ENCODE results near the gene ERAS. TPM values are rescaled to one million over a fixed set of nuclear protein-coding genes. Genes with fewer than 3 reads are reported as not detected.
"Not testable (repeated sequence)": the region's sequence is repeated elsewhere in the genome, so short reads cannot be mapped to it uniquely, and the experiment has no call there.

The ERAS gene
- total RNA-seq, 6 donors from 2014 or later: not detected

GRCh38 chrX:48848847-48849246 is 22.5 kb downstream of the ERAS start:
- TF ChIP-seq POLR2A (IDR thresholded peaks at IDR 0.05) (no peak), EP300 (IDR thresholded peaks at IDR 0.05) (no peak), POLR2AphosphoS5 (IDR thresholded peaks at IDR 0.05) (no peak)
- TF ChIP-seq, protein P1, sequence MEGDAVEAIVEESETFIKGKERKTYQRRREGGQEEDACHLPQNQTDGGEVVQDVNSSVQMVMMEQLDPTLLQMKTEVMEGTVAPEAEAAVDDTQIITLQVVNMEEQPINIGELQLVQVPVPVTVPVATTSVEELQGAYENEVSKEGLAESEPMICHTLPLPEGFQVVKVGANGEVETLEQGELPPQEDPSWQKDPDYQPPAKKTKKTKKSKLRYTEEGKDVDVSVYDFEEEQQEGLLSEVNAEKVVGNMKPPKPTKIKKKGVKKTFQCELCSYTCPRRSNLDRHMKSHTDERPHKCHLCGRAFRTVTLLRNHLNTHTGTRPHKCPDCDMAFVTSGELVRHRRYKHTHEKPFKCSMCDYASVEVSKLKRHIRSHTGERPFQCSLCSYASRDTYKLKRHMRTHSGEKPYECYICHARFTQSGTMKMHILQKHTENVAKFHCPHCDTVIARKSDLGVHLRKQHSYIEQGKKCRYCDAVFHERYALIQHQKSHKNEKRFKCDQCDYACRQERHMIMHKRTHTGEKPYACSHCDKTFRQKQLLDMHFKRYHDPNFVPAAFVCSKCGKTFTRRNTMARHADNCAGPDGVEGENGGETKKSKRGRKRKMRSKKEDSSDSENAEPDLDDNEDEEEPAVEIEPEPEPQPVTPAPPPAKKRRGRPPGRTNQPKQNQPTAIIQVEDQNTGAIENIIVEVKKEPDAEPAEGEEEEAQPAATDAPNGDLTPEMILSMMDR (IDR thresholded peaks at IDR 0.05): no peak
- no peak for DNase-seq
- no peaks in the 10 kb centered on the region for H3K4me1 ChIP-seq
- H3K36me3 ChIP-seq: no peaks in the 10 kb centered on the region
- H3K27me3 ChIP-seq: no peaks in the 10 kb centered on the region
- no peaks in the 10 kb centered on the region for H3K9me3 ChIP-seq
- no peak for ATAC-seq (ENCODE audit: low FRiP score in 2 of 2)
- H3K4me3 ChIP-seq: no peak overlapping the region
- 30 to 58% methylated on average over 1 of the region's 1 CpG for WGBS, 2 donors
- H3K27ac ChIP-seq: no peak overlapping the region

DNA sequence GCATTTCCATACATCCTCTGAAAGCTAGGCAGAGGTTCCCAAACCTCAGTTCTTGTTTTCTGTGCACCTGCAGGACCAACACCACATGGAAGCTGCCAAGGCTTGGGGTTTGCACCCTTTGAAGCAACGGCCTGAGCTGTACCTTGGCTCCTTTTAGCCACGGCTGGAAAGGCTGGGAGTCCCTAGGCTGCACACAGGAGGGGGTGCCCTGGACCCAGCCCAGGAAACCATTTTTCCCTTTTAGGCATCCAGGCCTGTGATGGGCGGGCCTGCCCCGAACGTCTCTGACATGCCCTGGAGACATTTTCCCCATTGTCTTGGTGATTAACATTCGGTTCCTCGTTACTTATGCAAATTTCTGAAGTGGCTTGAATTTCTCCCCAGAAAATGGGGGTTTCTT is 26.5 kb downstream of the ERAS start:
- no peaks in the 10 kb centered on the region for H3K4me1 ChIP-seq
- H3K27me3 ChIP-seq: no peaks in the 10 kb centered on the region
- no peak for ATAC-seq (ENCODE audit: low FRiP score in 2 of 2)
- H3K36me3 ChIP-seq: no peaks in the 10 kb centered on the region
- no peak overlapping the region for H3K27ac ChIP-seq
- H3K9me3 ChIP-seq: no peaks in the 10 kb centered on the region
- 76 to 88% methylated on average over 5 to 6 of the region's 7 CpGs for WGBS, 2 donors
- H3K4me3 ChIP-seq: no peak overlapping the region
- TF ChIP-seq, protein P1 (IDR thresholded peaks at IDR 0.05): no peak
- no peak for TF ChIP-seq EP300 (IDR thresholded peaks at IDR 0.05)
- TF ChIP-seq POLR2A (IDR thresholded peaks at IDR 0.05): no peak
- no peak for TF ChIP-seq POLR2AphosphoS5 (IDR thresholded peaks at IDR 0.05)
- DNase-seq: no peak

GRCh38 chrX:48853494-48853893 is 27.2 kb downstream of the ERAS start:
- not testable (repeated sequence) for DNase-seq; H3K4me3 ChIP-seq; H3K4me1 ChIP-seq; H3K27me3 ChIP-seq; H3K27ac ChIP-seq; H3K9me3 ChIP-seq; H3K36me3 ChIP-seq; ATAC-seq (ENCODE audit: low FRiP score in 2 of 2)

DNA sequence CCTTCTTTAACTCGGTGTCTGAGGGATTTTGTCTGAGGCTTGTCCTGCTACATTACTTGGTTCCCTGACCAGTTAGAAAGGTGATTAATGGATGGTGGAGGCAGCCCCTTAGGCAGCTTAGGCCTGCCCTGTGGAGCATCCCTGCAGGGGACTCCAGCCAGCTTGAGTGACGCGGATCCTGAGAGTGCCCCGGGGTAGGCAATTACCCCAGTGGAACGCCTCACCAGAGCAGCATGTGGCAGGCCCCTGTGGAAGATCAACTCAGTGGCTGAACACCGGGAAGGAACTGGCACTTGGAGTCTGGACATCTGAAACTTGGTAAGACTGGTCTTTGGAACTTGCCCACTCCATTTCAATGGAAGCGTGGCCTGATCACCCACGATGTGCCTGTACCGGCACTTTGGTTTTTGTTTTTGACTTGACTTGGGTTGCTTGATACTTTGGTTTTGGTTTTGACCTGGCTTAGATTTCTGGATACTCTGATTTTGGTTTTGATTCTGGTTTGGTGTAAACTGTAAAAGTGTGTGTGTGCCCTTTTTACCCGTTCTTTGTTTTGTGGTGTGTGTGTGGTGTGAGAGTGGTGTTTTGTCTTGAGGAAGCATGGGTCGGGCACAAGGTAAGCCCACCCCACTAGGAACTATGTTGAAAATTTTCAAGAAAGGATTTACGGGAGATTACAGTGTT is 27.9 kb downstream of the ERAS start:
- H3K4me1 ChIP-seq; H3K27me3 ChIP-seq; H3K27ac ChIP-seq; ATAC-seq (ENCODE audit: low FRiP score in 2 of 2); H3K9me3 ChIP-seq; H3K4me3 ChIP-seq; H3K36me3 ChIP-seq; DNase-seq: not testable (repeated sequence)
- 87 to 98% methylated on average over 6 to 11 of the region's 12 CpGs for WGBS, 2 donors

GRCh38 chrX:48854898-48855297 is 28.6 kb downstream of the ERAS start:
- no peak for DNase-seq
- 47 to 58% methylated on average over 5 of the region's 5 CpGs for WGBS, 2 donors
- Histone ChIP-seq H3K4me3 (no peak overlapping the region), H3K36me3 (no peaks in the 10 kb centered on the region), H3K27ac (no peak overlapping the region), H3K4me1 (no peaks in the 10 kb centered on the region), H3K9me3 (no peaks in the 10 kb centered on the region), H3K27me3 (no peaks in the 10 kb centered on the region)
- no peak for TF ChIP-seq EP300 (IDR thresholded peaks at IDR 0.05)
- no peak for TF ChIP-seq POLR2A (IDR thresholded peaks at IDR 0.05)
- TF ChIP-seq, protein P1 (IDR thresholded peaks at IDR 0.05): no peak
- no peak for TF ChIP-seq POLR2AphosphoS5 (IDR thresholded peaks at IDR 0.05)
- no peak for ATAC-seq (ENCODE audit: low FRiP score in 2 of 2)

GRCh38 chrX:48864210-48864609 is 37.9 kb downstream of the ERAS start:
- TF ChIP-seq POLR2AphosphoS5 (IDR thresholded peaks at IDR 0.05) (no peak), EP300 (IDR thresholded peaks at IDR 0.05) (no peak), POLR2A (IDR thresholded peaks at IDR 0.05) (no peak)
- TF ChIP-seq, protein P1 (IDR thresholded peaks at IDR 0.05): no peak
- H3K4me1 ChIP-seq: no peaks in the 10 kb centered on the region
- H3K27ac ChIP-seq: no peak overlapping the region
- no peaks in the 10 kb centered on the region for H3K9me3 ChIP-seq
- DNase-seq (no peak), ATAC-seq (ENCODE audit: low FRiP score in 2 of 2) (no peak)
- H3K27me3 ChIP-seq: no peaks in the 10 kb centered on the region
- H3K4me3 ChIP-seq: no peak overlapping the region
- 30 to 38% methylated on average over 4 of the region's 4 CpGs for WGBS, 2 donors
- H3K36me3 ChIP-seq: no peaks in the 10 kb centered on the region

- H3K27me3 ChIP-seq; H3K9me3 ChIP-seq; DNase-seq; H3K4me1 ChIP-seq; ATAC-seq (ENCODE audit: low FRiP score in 2 of 2); H3K36me3 ChIP-seq; H3K4me3 ChIP-seq; H3K27ac ChIP-seq: not testable (repeated sequence)
- WGBS, 2 donors: 57 to 73% methylated on average over 1 of the region's 2 CpGs
Observed at GRCh38 chrX:48872017-48872416, 45.7 kb downstream of the ERAS start.

DNA sequence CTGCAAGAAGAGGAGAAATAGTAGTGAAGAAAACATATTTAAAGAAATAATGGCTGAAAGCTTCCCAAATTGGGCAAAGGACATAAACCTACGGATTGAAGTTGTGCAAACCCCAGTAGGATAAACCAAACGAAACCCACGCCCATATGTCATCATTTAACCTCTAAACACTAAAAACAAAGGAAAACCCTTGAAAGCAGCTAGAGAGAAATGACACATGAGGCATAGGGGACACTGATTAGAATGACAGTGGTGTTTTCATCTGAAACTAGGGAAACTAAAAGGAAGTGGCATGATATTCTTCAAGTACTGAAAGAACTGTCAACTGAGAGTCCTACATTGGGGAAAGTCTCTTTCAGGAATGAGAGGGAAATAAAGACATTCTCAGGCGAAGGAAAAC is 50.6 kb downstream of the ERAS start:
- H3K27ac ChIP-seq; H3K4me1 ChIP-seq; DNase-seq; H3K36me3 ChIP-seq; H3K4me3 ChIP-seq; H3K9me3 ChIP-seq; H3K27me3 ChIP-seq; ATAC-seq (ENCODE audit: low FRiP score in 2 of 2): not testable (repeated sequence)
- 61 to 62% methylated on average over 3 to 4 of the region's 4 CpGs for WGBS, 2 donors
